DMS 273 treated with DMSO at 0.1 percent for 48 hours (cell line): ENCODE results near the gene DOK6.

Experiments used
- DNase-seq: peaks from one replicate; lab custom pipeline; 2025; lab: John Stamatoyannopoulos, UW

DOK6 gene

GRCh38 chr18:69435000-69435399 is 34.3 kb downstream of the DOK6 start:
- no peak for DNase-seq

GRCh38 chr18:69444221-69444620 is 43.5 kb downstream of the DOK6 start:
- peak; percentile 4 for DNase-seq

- no peak for DNase-seq
Observed at GRCh38 chr18:69447886-69448285, 47.2 kb downstream of the DOK6 start.

GRCh38 chr18:69455125-69455524 is 54.4 kb downstream of the DOK6 start:
- no peak for DNase-seq

- no peak for DNase-seq
Observed at GRCh38 chr18:69469444-69469919, 68.8 kb downstream of the DOK6 start.

GRCh38 chr18:69480460-69480859 is 79.8 kb downstream of the DOK6 start:
- no peak for DNase-seq

- DNase-seq: no peak
Observed at GRCh38 chr18:69483574-69483973, 82.9 kb downstream of the DOK6 start.

- no peak for DNase-seq
Observed at GRCh38 chr18:69484699-69485396, 84.2 kb downstream of the DOK6 start.

GRCh38 chr18:69487488-69488394 is 87.1 kb downstream of the DOK6 start:
- DNase-seq: no peak

GRCh38 chr18:69490072-69490471 is 89.4 kb downstream of the DOK6 start:
- DNase-seq: peak; percentile 8

GRCh38 chr18:69490813-69491212 is 90.1 kb downstream of the DOK6 start:
- peak; percentile 76 for DNase-seq

GRCh38 chr18:69491576-69491975 is 90.9 kb downstream of the DOK6 start:
- no peak for DNase-seq

GRCh38 chr18:69492861-69493260 is 92.2 kb downstream of the DOK6 start:
- no peak for DNase-seq

GRCh38 chr18:69494841-69495240 is 94.2 kb downstream of the DOK6 start:
- no peak for DNase-seq

- no peak for DNase-seq
Observed at GRCh38 chr18:69495338-69495737, 94.7 kb downstream of the DOK6 start.

GRCh38 chr18:69495841-69496533 is 95.3 kb downstream of the DOK6 start:
- DNase-seq: no peak

- DNase-seq: no peak
Observed at GRCh38 chr18:69518989-69519388, 118.3 kb downstream of the DOK6 start.

- no peak for DNase-seq
Observed at GRCh38 chr18:69523582-69523981, 122.9 kb downstream of the DOK6 start.

GRCh38 chr18:69528435-69528834 is 127.7 kb downstream of the DOK6 start:
- no peak for DNase-seq

GRCh38 chr18:69529151-69529550 is 128.5 kb downstream of the DOK6 start:
- DNase-seq: no peak

- DNase-seq: no peak
Observed at GRCh38 chr18:69531973-69532372, 131.3 kb downstream of the DOK6 start.

- DNase-seq: no peak
Observed at GRCh38 chr18:69537183-69537582, 136.5 kb downstream of the DOK6 start.

- no peak for DNase-seq
Observed at GRCh38 chr18:69538849-69539248, 138.2 kb downstream of the DOK6 start.
